Activated naive CD8-positive, alpha-beta T cell treated with anti-CD3 and anti-CD28 coated beads for 36 hours (primary cell): ENCODE results near the gene ZNF853. TPM values are rescaled to one million over a fixed set of nuclear protein-coding genes. Genes with fewer than 3 reads are reported as not detected.

ENCODE experiments used
- total RNA-seq, 2 experiments: library from RNA; stranded (reverse); gene quantifications; one replicate each; pipeline ENCODE4 v1.2.3, GENCODE V29; 2021

The ZNF853 gene
- total RNA-seq, 2 experiments from 2014 or later = 2.2 TPM

Other genes with a start within 250 kb of the ZNF853 start
- gene RAC1, start 241.1 kb upstream of the ZNF853 start, total RNA-seq = 100 to 1,000 TPM; 203 TPM
- 10 to 100 TPM; 15.7 to 17.1 TPM for gene DAGLB, start 167.7 kb upstream of the ZNF853 start, total RNA-seq
- gene KDELR2, start 131.5 kb upstream of the ZNF853 start, total RNA-seq = 10 to 100 TPM; 63.0 to 67.3 TPM
- gene GRID2IP, start 64.1 kb upstream of the ZNF853 start, total RNA-seq = under 1 TPM in 1 of 2 experiments, not detected in 1; 0.06 TPM
- gene ZDHHC4, start 38.2 kb upstream of the ZNF853 start, total RNA-seq = 10 to 100 TPM; 31.4 to 40.2 TPM
- gene INTS15, start 25.6 kb upstream of the ZNF853 start, total RNA-seq = 10 to 100 TPM; 31.9 to 35.0 TPM
- gene ZNF316, start 21.7 kb downstream of the ZNF853 start, total RNA-seq = 10 to 100 TPM; 17.2 to 19.0 TPM
- 10 to 100 TPM; 17.2 to 18.2 TPM for gene ZNF12, start 91.3 kb downstream of the ZNF853 start, total RNA-seq
- gene RSPH10B2, start 138.5 kb downstream of the ZNF853 start, total RNA-seq = under 1 TPM in 1 of 2 experiments, not detected in 1; 0.32 TPM
- gene CCZ1B, start 210.7 kb downstream of the ZNF853 start, total RNA-seq = 10 to 100 TPM; 47.3 to 55.8 TPM